Upper lobe of right lung (tissue), 1 donor: ENCODE measurements around the gene RPP40. TPM values are rescaled to one million over a fixed set of nuclear protein-coding genes. Genes with fewer than 3 reads are reported as not detected.

Experiments
- ATAC-seq: fragments of 200-7000 bp; cut with Tn5 transposase; one replicate; pipeline ENCODE4 v1.9.1; 2020; ENCODE audit warnings: mild to moderate bottlenecking, moderate library complexity
- DNase-seq: peaks from one replicate; pipeline ENCODE4 v3.0.0-alpha.2; 2020
- H3K27ac ChIP-seq: fragments of 200-600 bp; one replicate; pipeline ENCODE4 v1.8.0; 2022
- H3K27me3 ChIP-seq: fragments of 200-600 bp; one replicate; pipeline ENCODE4 v1.8.0; 2022; ENCODE audit warnings: mild to moderate bottlenecking
- H3K36me3 ChIP-seq: fragments of 200-600 bp; one replicate; pipeline ENCODE4 v1.8.0; 2022
- H3K4me1 ChIP-seq: fragments of 200-600 bp; one replicate; pipeline ENCODE4 v1.8.0; 2022
- H3K4me3 ChIP-seq: fragments of 200-600 bp; one replicate; pipeline ENCODE4 v1.8.0; 2022; ENCODE audit warnings: mild to moderate bottlenecking
- H3K9me3 ChIP-seq: fragments of 200-600 bp; one replicate; pipeline ENCODE4 v1.8.0; 2022
- intact Hi-C: fragments of 100-400 bp; cut with DNase I; formaldehyde crosslinking; loops from one replicate; pipeline ENCODE4 v1.11.0; 2022
- total RNA-seq: library from RNA; stranded (reverse); fragmentation: NEBNext Ultra II Directional; extraction: Animal tissue kit (Norgen Biotek cat#: 25700); gene quantifications from one replicate; pipeline ENCODE4 v1.2.1, GENCODE V29; 2021
- TF ChIP-seq, protein P1 (sequence below): fragments of 200-600 bp; IDR thresholded peaks from one replicate; pipeline ENCODE4 v1.8.0; 2022; ENCODE audit warnings: antibody characterized with exemption
- donor health status: DM: no; HTN: yes; CAD: no; lungs with severe emphysema.

Gene RPP40
- total RNA-seq, 1 donor from 2014 or later, result 5.2 TPM

DNA sequence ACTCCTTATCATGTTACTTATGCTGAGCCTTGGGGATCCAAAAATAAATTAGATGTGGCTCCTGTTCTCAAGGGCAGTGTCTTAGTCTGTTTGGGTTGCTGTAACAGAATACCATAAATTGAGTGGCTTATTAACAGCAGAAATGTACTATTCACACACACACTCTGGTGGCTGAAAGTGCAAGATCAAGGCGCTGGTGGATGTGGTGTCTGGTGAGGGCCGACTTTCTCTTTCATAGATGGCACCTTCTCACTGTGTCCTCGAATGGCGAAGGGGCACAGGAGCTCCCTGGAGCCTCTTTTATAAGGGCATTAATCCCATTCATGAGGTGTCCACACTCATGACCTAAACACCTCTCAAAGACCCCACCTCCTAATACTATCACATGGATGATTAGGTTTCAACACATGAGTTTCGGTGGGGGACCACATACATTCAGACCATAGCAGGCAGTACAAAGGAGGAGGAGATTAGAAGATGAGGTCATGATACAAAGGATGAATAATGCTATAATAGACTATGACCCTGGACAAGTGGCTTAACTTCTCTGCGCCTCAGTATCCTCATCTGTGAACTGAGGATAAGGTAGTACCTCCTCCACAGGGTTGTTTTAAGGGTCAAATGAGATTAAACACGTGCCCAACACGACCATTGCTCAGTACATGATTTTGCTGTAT is 34.1 kb downstream of the RPP40 start:
- no peaks in the 10 kb centered on the region for H3K27me3 ChIP-seq
- ATAC-seq (no peak), DNase-seq (no peak)
- H3K4me1 ChIP-seq, result no peaks in the 10 kb centered on the region
- intact Hi-C loops, result no loop called here
- no peak overlapping the region for H3K4me3 ChIP-seq
- TF ChIP-seq, protein P1, sequence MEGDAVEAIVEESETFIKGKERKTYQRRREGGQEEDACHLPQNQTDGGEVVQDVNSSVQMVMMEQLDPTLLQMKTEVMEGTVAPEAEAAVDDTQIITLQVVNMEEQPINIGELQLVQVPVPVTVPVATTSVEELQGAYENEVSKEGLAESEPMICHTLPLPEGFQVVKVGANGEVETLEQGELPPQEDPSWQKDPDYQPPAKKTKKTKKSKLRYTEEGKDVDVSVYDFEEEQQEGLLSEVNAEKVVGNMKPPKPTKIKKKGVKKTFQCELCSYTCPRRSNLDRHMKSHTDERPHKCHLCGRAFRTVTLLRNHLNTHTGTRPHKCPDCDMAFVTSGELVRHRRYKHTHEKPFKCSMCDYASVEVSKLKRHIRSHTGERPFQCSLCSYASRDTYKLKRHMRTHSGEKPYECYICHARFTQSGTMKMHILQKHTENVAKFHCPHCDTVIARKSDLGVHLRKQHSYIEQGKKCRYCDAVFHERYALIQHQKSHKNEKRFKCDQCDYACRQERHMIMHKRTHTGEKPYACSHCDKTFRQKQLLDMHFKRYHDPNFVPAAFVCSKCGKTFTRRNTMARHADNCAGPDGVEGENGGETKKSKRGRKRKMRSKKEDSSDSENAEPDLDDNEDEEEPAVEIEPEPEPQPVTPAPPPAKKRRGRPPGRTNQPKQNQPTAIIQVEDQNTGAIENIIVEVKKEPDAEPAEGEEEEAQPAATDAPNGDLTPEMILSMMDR, result no peak
- H3K36me3 ChIP-seq, result no peaks in the 10 kb centered on the region
- no peaks in the 10 kb centered on the region for H3K9me3 ChIP-seq
- H3K27ac ChIP-seq, result no peak overlapping the region

DNA sequence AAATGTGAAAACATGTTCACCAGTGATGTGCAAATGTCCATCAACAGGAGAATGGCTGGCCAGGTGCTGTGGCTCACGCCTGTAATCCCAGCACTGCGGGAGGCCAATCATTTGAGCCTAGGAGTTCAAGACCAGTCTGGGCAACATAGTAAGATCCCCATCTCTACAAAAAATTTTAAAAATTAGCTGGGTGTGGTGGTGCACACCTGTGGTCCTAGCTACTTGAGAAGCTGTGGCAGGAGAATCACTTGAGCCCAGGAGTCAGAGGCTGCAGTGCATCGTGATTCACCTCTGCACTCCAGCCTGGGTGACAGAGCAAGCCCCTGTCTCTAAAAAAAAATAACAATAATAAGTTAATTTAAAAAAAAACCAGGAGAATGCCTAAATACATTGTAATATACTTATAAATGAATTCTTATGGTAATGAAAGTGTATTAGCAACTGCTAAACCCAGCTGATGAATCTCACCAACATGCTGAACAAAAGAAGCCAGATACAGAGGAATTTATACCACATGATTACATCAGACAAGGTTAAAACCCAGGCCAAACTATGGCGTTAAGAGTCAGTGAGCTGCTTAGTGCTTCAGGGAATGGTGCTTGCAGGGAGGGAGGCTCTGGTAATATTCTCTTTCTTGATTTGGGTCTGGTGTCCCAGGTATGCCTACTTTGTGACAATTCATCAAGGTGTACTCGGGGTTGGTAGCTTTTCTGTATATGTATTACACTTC is 36.4 kb downstream of the RPP40 start:
- no peak for ATAC-seq
- TF ChIP-seq, protein P1, result no peak
- Histone ChIP-seq H3K27ac (no peak overlapping the region), H3K9me3 (no peaks in the 10 kb centered on the region), H3K27me3 (no peaks in the 10 kb centered on the region), H3K36me3 (no peaks in the 10 kb centered on the region), H3K4me1 (no peaks in the 10 kb centered on the region), H3K4me3 (no peak overlapping the region)
- DNase-seq, result no peak
- intact Hi-C loops, result no loop called here

DNA sequence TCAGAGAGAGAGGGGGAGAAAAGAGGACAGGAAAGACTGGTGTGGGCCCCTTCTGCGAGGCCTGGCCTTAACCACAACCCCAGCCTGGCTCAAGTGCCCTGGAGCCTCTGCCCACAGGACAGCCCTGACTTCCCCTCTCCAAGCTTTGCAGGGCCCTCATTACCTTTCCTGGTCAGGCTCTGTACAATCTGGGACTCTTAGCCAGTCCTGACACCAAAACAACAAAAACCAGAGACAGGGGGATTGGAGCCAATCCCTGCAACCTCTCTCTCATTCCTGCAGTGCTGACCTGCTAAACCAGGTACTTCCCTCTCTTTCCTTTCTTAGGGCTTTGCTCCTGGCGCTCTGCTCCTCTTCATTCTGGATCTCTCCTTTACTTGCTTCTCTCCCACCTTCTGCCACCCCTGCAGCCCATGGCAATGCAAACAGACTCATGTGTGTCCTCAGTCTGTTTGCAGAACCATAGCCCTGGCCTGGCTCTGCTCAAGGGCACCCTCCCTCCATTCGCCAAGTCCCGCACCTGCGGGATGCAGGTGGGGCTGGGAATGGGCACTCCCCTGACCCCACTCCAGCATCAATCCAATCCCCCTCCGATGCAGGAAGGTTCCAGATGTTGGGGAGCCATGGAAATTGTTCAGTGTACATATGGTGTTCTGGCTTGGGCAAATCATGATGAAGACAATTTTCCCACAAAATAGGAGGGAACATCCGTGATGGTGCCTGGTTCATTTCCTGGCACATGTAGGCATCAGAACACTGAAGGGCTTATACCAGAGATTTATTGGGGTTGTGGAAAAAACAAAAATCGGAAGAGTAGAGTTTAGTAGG is 38.1 kb downstream of the RPP40 start:
- ATAC-seq (no peak), DNase-seq (no peak)

GRCh38 chr6:4964675-4965561 is 38.9 kb downstream of the RPP40 start:
- DNase-seq, result no peak

More for the DNA sequence above, 38.1 kb downstream of the RPP40 start:
- Histone ChIP-seq H3K27ac (no peak overlapping the region), H3K4me1 (no peaks in the 10 kb centered on the region), H3K27me3 (no peaks in the 10 kb centered on the region), H3K9me3 (no peaks in the 10 kb centered on the region), H3K4me3 (no peak overlapping the region), H3K36me3 (no peaks in the 10 kb centered on the region)
- intact Hi-C loops, result no loop called here
- TF ChIP-seq, protein P1, result no peak

More at GRCh38 chr6:4964675-4965561, 38.9 kb downstream of the RPP40 start:
- Histone ChIP-seq H3K4me1 (no peaks in the 10 kb centered on the region), H3K27me3 (no peaks in the 10 kb centered on the region), H3K36me3 (no peaks in the 10 kb centered on the region), H3K4me3 (no peak overlapping the region), H3K27ac (no peak overlapping the region), H3K9me3 (no peaks in the 10 kb centered on the region)
- TF ChIP-seq, protein P1, result no peak
- ATAC-seq, result peak; percentile 29
- intact Hi-C loops, result no loop called here
